ENCODE results near the gene GDPD3.

The GDPD3 gene

GRCh38 chr16:30094541-30095165 is 18.7 kb downstream of the GDPD3 start:
- DNase-seq: no peak

GRCh38 chr16:30092373-30093010 is 20.8 kb downstream of the GDPD3 start:
- DNase-seq: peak; percentile 60

- DNase-seq: peak; percentile 90
Observed at GRCh38 chr16:30091474-30092372, 21.6 kb downstream of the GDPD3 start, which contains the start of gene TBX6. TBX6 (minus strand) TSS chr16:30091924; CDS start chr16:30091193, 731 bp downstream.

GRCh38 chr16:30090610-30091331 is 22.6 kb downstream of the GDPD3 start:
- DNase-seq: no peak

GRCh38 chr16:30088832-30089624 is 24.3 kb downstream of the GDPD3 start:
- DNase-seq: no peak

- DNase-seq: no peak
Observed at GRCh38 chr16:30088237-30088831, 25.0 kb downstream of the GDPD3 start.

- no peak for DNase-seq
Observed at GRCh38 chr16:30087181-30087898, 26.0 kb downstream of the GDPD3 start.

- no peak for DNase-seq
Observed at GRCh38 chr16:30086291-30087140, 26.8 kb downstream of the GDPD3 start.

GRCh38 chr16:30085820-30086219 is 27.5 kb downstream of the GDPD3 start:
- DNase-seq: no peak

GRCh38 chr16:30085247-30085646 is 28.1 kb downstream of the GDPD3 start:
- no peak for DNase-seq

GRCh38 chr16:30084816-30085159 is 28.5 kb downstream of the GDPD3 start:
- DNase-seq: no peak

GRCh38 chr16:30084096-30084815 is 29.1 kb downstream of the GDPD3 start:
- DNase-seq: no peak

GRCh38 chr16:30083216-30084055 is 29.9 kb downstream of the GDPD3 start:
- DNase-seq: no peak

- DNase-seq: no peak
Observed at GRCh38 chr16:30082545-30083090, 30.7 kb downstream of the GDPD3 start.

- DNase-seq: no peak
Observed at GRCh38 chr16:30079480-30079879, 33.9 kb downstream of the GDPD3 start.

- DNase-seq: no peak
Observed at GRCh38 chr16:30078744-30079143, 34.6 kb downstream of the GDPD3 start.

GRCh38 chr16:30077656-30078055 is 35.7 kb downstream of the GDPD3 start:
- DNase-seq: no peak

- DNase-seq: no peak
Observed at GRCh38 chr16:30076276-30076791, 37.0 kb downstream of the GDPD3 start.

Measured in fibroblast of skin of right biceps (primary cell).